GM18511 (cell line): ENCODE measurements around the gene DOCK8.

Experiments used
- ATAC-seq: cut with Tn5 transposase; IDR thresholded peaks from one replicate; pipeline ENCODE4 v1.9.1; 2021; ENCODE audit warnings: mild to moderate bottlenecking, moderate library complexity; ENCODE audit not compliant: unreplicated experiment

The DOCK8 gene

GRCh38 chr9:487429-487828 is 272.8 kb downstream of the DOCK8 start:
- no peak for ATAC-seq

DNA sequence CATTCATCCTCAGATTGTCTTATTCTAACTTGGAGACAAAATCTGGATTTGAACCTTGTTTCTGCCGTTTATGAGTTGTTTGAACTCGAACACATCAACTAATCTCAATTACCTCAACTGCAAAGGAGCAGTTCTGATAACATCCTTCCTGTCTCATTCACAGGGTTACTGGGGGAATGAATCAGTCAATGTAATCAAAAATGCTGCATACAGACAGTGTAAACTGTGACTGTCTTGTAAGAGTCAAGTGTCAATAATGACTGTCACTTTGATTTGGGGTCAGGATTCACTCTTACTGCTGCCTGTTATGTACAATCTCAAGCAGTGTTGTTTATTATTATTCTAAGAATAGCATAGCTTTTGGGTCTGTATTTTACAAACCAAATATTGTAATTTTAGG is 273.8 kb downstream of the DOCK8 start:
- no peak for ATAC-seq

DNA sequence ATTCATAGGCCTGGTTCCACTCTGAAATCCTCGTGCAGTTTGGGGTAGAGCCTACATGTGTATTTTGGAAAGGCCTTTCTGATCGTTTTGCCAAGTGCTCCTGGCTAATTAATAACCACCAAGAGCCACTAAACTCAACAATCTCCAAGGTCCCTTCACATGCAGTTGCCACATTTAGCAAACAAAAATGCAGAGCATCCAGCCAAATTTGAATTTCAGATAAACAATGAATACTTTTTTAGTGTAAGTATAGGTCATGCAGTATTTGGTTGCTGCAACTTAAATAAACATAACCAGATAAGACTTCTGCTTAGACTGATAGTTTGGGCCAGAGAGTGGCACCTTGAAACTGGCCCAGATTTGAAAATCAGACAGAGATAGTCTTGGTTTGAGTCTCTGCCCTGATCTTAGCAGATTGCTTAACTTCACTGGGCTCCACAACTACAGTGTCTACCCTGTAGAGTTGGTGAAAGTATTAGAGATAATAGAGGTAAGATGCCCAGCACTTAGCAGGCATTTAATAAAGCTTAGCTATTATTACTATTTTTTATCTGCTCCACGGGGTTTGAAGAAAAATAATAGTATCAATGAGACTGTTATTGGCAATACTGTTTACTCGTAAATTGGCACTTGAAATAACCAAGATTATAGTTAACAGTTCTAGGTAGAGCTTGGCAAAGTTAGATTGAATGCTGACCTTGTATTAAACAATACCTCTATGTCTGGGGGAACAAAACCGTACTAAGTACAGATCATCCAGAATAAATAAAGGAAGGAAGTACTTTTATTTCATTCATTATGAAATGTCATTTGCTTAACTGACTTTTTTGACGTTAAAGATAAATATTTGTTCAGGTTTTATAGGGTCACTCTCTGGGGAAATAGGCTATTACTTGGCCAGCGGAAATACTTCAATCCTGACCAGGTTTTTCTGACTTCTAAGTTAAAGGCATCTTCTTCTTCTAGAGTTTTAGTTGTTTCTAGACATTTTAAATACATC is 274.8 kb downstream of the DOCK8 start:
- no peak for ATAC-seq

DNA sequence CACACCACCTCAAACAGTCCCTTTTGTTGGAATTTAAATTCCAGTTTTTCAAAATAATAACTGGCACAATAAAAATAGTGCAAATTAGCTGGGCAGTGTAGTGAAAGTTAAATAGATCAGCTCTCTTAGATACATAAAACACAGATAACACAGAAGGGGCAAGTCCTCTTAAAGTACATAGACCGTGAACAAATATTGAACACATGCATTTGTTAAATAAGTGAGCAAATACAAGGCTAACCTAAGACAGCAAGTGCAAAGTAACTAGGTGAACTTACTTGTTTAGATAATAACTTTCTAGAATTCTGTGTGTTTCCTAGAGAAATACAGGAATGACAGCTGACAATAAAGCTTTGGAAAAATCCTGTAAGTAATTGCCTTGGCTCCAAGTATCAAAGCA is 280.1 kb downstream of the DOCK8 start:
- ATAC-seq: no peak

- ATAC-seq: no peak
These were observed 281.1 kb downstream of the DOCK8 start for GRCh38 chr9:495739-496138.

DNA sequence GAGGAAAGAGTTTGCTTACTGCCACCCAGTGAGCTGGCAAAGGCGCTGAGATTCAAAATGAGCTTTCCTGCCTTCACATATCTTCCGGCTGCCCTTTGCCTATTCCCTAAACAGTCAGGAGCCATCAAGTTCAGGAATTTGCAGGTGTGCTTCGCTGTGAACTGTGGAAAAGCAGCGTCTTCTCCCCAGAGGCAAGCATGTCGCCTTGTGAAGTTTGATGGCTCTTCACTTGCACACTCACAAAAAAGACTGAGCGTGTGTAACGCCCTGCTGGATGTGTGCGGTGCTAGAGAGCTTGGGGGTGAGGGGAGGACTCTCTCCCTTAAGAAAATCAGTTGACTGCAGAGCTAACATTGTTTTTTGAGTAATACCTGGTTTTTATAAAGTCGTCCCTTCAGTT is 288.7 kb downstream of the DOCK8 start:
- ATAC-seq: no peak

DNA sequence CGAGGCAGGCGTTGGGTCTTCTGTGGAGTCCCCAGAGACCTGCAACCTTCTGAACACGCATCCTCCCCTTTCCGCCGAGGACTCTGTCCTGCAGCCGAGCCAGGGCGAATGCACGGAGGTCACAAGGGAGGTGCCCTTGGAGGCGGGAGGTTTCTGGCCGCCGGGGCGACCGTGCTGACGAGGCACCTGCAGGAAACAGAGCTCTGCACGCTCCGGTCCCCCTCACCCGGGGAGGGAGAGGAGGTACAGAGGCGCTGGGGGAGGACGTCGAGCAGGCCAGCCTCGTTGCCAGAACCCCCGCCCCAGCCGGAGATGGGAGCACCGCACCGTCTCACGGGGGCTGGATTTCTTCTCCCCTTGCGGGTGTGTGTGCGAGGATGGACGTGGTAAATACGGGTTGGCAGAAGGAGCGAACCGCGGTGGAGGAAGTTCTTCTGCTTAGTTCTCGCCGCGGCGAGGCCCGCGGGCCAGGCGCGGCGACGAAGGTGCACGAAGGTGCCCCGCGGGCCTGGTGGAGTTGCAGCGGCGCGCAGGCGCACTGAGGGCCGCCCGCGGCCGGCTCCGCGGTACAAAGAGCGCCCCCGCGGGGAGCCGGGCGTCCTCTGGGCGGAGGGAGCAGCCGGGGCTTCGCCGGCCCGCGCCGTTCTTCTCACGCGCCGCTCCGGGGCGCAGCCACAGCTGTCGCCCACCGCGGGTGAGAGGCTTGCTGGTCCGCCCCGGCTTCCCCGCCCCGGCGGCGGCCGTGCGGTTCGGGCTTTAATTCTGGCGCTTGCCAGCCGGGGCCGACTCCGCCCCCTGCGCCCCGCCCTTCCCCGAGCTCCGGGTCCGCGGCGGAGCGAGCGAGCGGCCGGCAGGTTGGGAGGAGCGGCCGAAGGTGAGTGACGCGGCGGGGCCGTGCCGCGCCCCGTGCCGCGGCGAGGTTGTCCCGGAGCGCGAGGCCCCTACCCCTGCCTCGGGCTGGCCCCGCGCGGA is 289.5 kb downstream of the DOCK8 start, which contains the start of gene KANK1:
Gene KANK1, plus strand, starts transcription at position 815 of the 972 bp plus-strand sequence.
- peak; percentile 88 for ATAC-seq

GRCh38 chr9:504921-505740 is 290.5 kb downstream of the DOCK8 start:
- ATAC-seq: peak; percentile 36

- no peak for ATAC-seq
These were observed 291.0 kb downstream of the DOCK8 start for GRCh38 chr9:505741-506059.

DNA sequence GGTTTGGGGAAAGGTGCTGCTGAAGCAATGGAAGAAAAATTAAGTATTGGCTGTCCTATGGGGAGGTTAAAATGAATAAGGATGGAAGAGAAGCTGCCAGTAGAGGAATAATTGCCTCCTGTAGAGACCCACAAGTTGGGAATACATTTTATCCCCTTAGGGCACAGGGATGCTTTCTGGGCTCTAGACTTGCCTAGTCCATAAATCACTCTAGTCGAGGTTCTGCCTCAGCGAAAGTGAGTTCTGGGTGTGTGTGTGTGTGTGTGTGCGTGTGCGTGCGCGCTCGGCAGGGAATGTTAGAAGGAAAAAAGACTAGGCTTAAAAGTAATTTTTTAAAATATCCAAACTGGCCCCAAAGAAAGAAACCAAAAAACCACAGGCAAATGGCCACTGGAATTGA is 291.6 kb downstream of the DOCK8 start:
- ATAC-seq: no peak

GRCh38 chr9:511861-512260 is 297.2 kb downstream of the DOCK8 start:
- ATAC-seq: no peak

GRCh38 chr9:512555-513272 is 298.0 kb downstream of the DOCK8 start:
- ATAC-seq: no peak
